Gastroesophageal sphincter (tissue), 3 donors: Measurements from ENCODE around the gene CECR2.

Experiments used
- POLR2A ChIP-seq, 2 donors: fragments of 450-650 bp; IDR thresholded peaks; one replicate each; pipeline ENCODE4 v1.6.1; 2017; ENCODE audit warnings: antibody characterized with exemption in 2 of 2, mild to moderate bottlenecking in 2 of 2, moderate library complexity in 1 of 2
- TF ChIP-seq, protein P1 (sequence below), 4 experiments: fragments of 200-600 bp in 2 of 4; fragments of 450-650 bp in 2 of 4; sonication (generic) in 1 of 4; IDR thresholded peaks; one replicate each; pipeline ENCODE4 v1.5.1; 2017 to 2019; ENCODE audit warnings: antibody characterized with exemption in 4 of 4, mild to moderate bottlenecking in 2 of 4, moderate library complexity in 2 of 4

DNA sequence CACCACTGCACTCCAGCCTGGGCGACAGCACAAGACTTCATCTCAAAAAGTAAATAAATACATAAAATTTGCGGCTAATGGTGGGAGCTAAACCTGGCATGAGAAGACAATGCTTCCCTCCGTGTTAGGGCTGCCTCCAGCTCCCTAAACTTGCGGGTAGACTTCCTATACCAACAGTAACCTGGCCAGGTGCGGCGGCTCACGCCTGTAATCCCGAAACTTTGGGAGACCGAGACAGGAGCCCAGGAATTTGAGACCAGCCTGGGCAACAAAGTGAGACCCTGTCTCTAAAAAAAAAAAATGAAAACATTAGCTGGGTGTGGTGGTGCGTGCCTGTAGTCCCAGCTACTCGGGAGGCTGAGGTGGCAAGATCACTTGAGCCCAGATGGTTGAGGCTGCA lies 219.3 kb downstream of the CECR2 start:
- TF ChIP-seq, protein P1, sequence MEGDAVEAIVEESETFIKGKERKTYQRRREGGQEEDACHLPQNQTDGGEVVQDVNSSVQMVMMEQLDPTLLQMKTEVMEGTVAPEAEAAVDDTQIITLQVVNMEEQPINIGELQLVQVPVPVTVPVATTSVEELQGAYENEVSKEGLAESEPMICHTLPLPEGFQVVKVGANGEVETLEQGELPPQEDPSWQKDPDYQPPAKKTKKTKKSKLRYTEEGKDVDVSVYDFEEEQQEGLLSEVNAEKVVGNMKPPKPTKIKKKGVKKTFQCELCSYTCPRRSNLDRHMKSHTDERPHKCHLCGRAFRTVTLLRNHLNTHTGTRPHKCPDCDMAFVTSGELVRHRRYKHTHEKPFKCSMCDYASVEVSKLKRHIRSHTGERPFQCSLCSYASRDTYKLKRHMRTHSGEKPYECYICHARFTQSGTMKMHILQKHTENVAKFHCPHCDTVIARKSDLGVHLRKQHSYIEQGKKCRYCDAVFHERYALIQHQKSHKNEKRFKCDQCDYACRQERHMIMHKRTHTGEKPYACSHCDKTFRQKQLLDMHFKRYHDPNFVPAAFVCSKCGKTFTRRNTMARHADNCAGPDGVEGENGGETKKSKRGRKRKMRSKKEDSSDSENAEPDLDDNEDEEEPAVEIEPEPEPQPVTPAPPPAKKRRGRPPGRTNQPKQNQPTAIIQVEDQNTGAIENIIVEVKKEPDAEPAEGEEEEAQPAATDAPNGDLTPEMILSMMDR (IDR thresholded peaks at IDR 0.05): no peak
- TF ChIP-seq POLR2A (IDR thresholded peaks at IDR 0.05): no peak
